WTC11 (cell line): Measurements from ENCODE around the gene DYRK3. TPM values are rescaled to one million over a fixed set of nuclear protein-coding genes. Genes with fewer than 3 reads are reported as not detected.

Source experiments
- ATAC-seq: fragments of 200-7000 bp; cut with Tn5 transposase; 2 replicates; pipeline ENCODE4 v1.10.0; 2021; ENCODE audit warnings: mild to moderate bottlenecking, moderate library complexity
- CTCF ChIA-PET: fragments of 300-600 bp; sonication (Branson Sonifier 250); formaldehyde crosslinking; loops from one replicate; lab custom pipeline; 2021; ENCODE audit warnings: antibody characterized with exemption; lab: Charles Lee
- POLR2A ChIA-PET: fragments of 350-600 bp; sonication (Branson Sonifier 250); formaldehyde crosslinking; loops from one replicate; lab custom pipeline; 2021; ENCODE audit warnings: antibody characterized with exemption; lab: Charles Lee
- DNase-seq: peaks from one replicate; pipeline ENCODE4 v3.0.0; 2021; ENCODE audit warnings: low spot score
- H3K27ac Mint-ChIP-seq: 2 replicates; pipeline ENCODE4 v1.8.0; 2021; ENCODE audit warnings: mixed read lengths
- H3K27me3 Mint-ChIP-seq: 2 replicates; pipeline ENCODE4 v1.8.0; 2021; ENCODE audit warnings: low read depth, mild to moderate bottlenecking, moderate library complexity, mixed read lengths
- H3K36me3 Mint-ChIP-seq: 2 replicates; pipeline ENCODE4 v1.8.0; 2021; ENCODE audit warnings: mixed read lengths
- H3K4me1 Mint-ChIP-seq: 2 replicates; pipeline ENCODE4 v1.8.0; 2022; ENCODE audit warnings: mixed read lengths
- H3K4me3 Mint-ChIP-seq: 2 replicates; pipeline ENCODE4 v1.8.0; 2021; ENCODE audit warnings: mild to moderate bottlenecking, moderate library complexity, mixed read lengths
- H3K9me3 Mint-ChIP-seq: 2 replicates; pipeline ENCODE4 v1.8.0; 2021; ENCODE audit warnings: mixed read lengths
- AFF4 ChIP-seq: sonication (generic); formaldehyde crosslinking; IDR thresholded peaks from 2 replicates; pipeline ENCODE4 v1.8.1; 2023; ENCODE audit warnings: mild to moderate bottlenecking, missing genetic modification reagents, borderline replicate concordance
- E2F5 ChIP-seq: sonication (generic); formaldehyde crosslinking; IDR thresholded peaks from 2 replicates; pipeline ENCODE4 v1.8.1; 2022; ENCODE audit warnings: mild to moderate bottlenecking, moderate library complexity, missing genetic modification reagents
- ELF4 ChIP-seq: sonication (generic); formaldehyde crosslinking; IDR thresholded peaks from 2 replicates; pipeline ENCODE4 v1.8.1; 2022; ENCODE audit warnings: low read depth, mild to moderate bottlenecking, moderate library complexity, missing genetic modification reagents
- EMX1 ChIP-seq: fragments of 250-450 bp; sonication (Bioruptor Pico); IDR thresholded peaks from 2 replicates; pipeline ENCODE4 v1.8.0; 2021; ENCODE audit warnings: mild to moderate bottlenecking
- ERG ChIP-seq: fragments of 250-450 bp; sonication (Bioruptor Pico); IDR thresholded peaks from 2 replicates; pipeline ENCODE4 v1.8.0; 2021; ENCODE audit warnings: mild to moderate bottlenecking
- FOXP1 ChIP-seq: sonication (generic); formaldehyde crosslinking; IDR thresholded peaks from 2 replicates; pipeline ENCODE4 v1.8.0; 2022; ENCODE audit warnings: missing genetic modification reagents, mild to moderate bottlenecking, moderate library complexity, borderline replicate concordance
- HMGXB4 ChIP-seq: sonication (generic); formaldehyde crosslinking; IDR thresholded peaks from 2 replicates; pipeline ENCODE4 v1.8.1; 2023; ENCODE audit warnings: mild to moderate bottlenecking, moderate library complexity, missing genetic modification reagents
- JAZF1 ChIP-seq: fragments of 250-450 bp; sonication (Bioruptor Pico); IDR thresholded peaks from 2 replicates; pipeline ENCODE4 v1.9.0; 2021; ENCODE audit warnings: moderate library complexity, mild to moderate bottlenecking, inconsistent platforms
- MLX ChIP-seq: sonication (generic); formaldehyde crosslinking; IDR thresholded peaks from 2 replicates; pipeline ENCODE4 v1.8.1; 2023; ENCODE audit warnings: mild to moderate bottlenecking, missing genetic modification reagents, moderate library complexity
- MXD4 ChIP-seq: fragments of 250-450 bp; sonication (Bioruptor Pico); IDR thresholded peaks from 2 replicates; pipeline ENCODE4 v1.8.0; 2021; ENCODE audit warnings: mild to moderate bottlenecking, moderate library complexity, borderline replicate concordance
- NFATC4 ChIP-seq: fragments of 250-450 bp; sonication (Bioruptor Pico); IDR thresholded peaks from 2 replicates; pipeline ENCODE4 v1.9.0; 2021; ENCODE audit warnings: mild to moderate bottlenecking
- NR2C2 ChIP-seq: sonication (generic); formaldehyde crosslinking; IDR thresholded peaks from 2 replicates; pipeline ENCODE4 v1.8.0; 2022; ENCODE audit warnings: mild to moderate bottlenecking, missing genetic modification reagents
- OVOL2 ChIP-seq: fragments of 250-450 bp; sonication (Bioruptor Pico); IDR thresholded peaks from 2 replicates; pipeline ENCODE4 v1.9.0; 2021; ENCODE audit warnings: mild to moderate bottlenecking, borderline replicate concordance
- RELA ChIP-seq: sonication (generic); formaldehyde crosslinking; IDR thresholded peaks from 2 replicates; pipeline ENCODE4 v1.8.1; 2022; ENCODE audit warnings: missing genetic modification reagents, mild to moderate bottlenecking, borderline replicate concordance
- TCF7 ChIP-seq: sonication (generic); formaldehyde crosslinking; IDR thresholded peaks from 2 replicates; pipeline ENCODE4 v1.8.0; 2022; ENCODE audit warnings: mild to moderate bottlenecking, low read depth, missing genetic modification reagents, moderate library complexity
- TP53 ChIP-seq: sonication (generic); formaldehyde crosslinking; IDR thresholded peaks from 2 replicates; pipeline ENCODE4 v1.8.1; 2023; ENCODE audit warnings: mild to moderate bottlenecking, missing genetic modification reagents
- ZMAT4 ChIP-seq: fragments of 250-450 bp; sonication (Bioruptor Pico); IDR thresholded peaks from 2 replicates; pipeline ENCODE4 v1.9.0; 2021; ENCODE audit warnings: mild to moderate bottlenecking
- ZNF138 ChIP-seq: sonication (generic); formaldehyde crosslinking; conservative IDR thresholded peaks from 2 replicates; pipeline ENCODE4 v1.8.1; 2022; ENCODE audit warnings: mild to moderate bottlenecking, moderate library complexity, missing genetic modification reagents
- ZNF671 ChIP-seq: fragments of 250-450 bp; sonication (Bioruptor Pico); IDR thresholded peaks from 2 replicates; pipeline ENCODE4 v1.8.0; 2021; ENCODE audit warnings: mild to moderate bottlenecking
- ZSCAN18 ChIP-seq: fragments of 250-450 bp; sonication (Bioruptor Pico); IDR thresholded peaks from 2 replicates; pipeline ENCODE4 v2.1.2; 2022; ENCODE audit warnings: mild to moderate bottlenecking, moderate library complexity
- total RNA-seq: library from RNA; stranded (reverse); gene quantifications from 3 replicates; pipeline ENCODE4 v1.2.3, GENCODE V29; 2021

Gene DYRK3
- total RNA-seq, 1 experiment from 2014 or later: 7.8 TPM

- Mint-ChIP-seq H3K27ac (no peak overlapping the region), H3K4me1 (peaks cover 13% of the 10 kb centered on the region), H3K27me3 (peaks cover 26% of the 10 kb centered on the region), H3K4me3 (peak overlapping the region; percentile 58), H3K36me3 (no peaks in the 10 kb centered on the region), H3K9me3 (no peaks in the 10 kb centered on the region)
- ChIA-PET CTCF (interaction anchor here (0.6 to 20.5 kb wide), 42 partner anchors 8 to 319 kb away, joined by 3 to 659 read pairs (median 6); partner anchors contain the start of genes DYRK3, EIF2D, IKBKE and IL19), POLR2A (interaction anchor here (1.8 kb wide), 2 partner anchors 28 to 32 kb away, joined by 9 to 11 read pairs; partner anchors contain the start of gene DYRK3)
- no peak for TF ChIP-seq NFATC4
- TF ChIP-seq E2F5: no peak
- TF ChIP-seq ERG (CRISPR knock-in tag): no peak
- TF ChIP-seq ZNF671 (CRISPR knock-in tag): no peak
- TF ChIP-seq FOXP1 (CRISPR knock-in tag): no peak
- TF ChIP-seq ZNF138 (CRISPR knock-in tag): no peak
- TF ChIP-seq ELF4 (CRISPR knock-in tag): no peak
- no peak for TF ChIP-seq NR2C2 (CRISPR knock-in tag)
- TF ChIP-seq MXD4 (CRISPR knock-in tag): no peak
- TF ChIP-seq HMGXB4: no peak
- TF ChIP-seq RELA (CRISPR knock-in tag): no peak
- TF ChIP-seq ZSCAN18: no peak
- no peak for TF ChIP-seq TP53
- TF ChIP-seq OVOL2 (CRISPR knock-in tag): no peak
- no peak for TF ChIP-seq JAZF1 (CRISPR knock-in tag)
- no peak for TF ChIP-seq AFF4 (CRISPR knock-in tag)
- no peak for TF ChIP-seq TCF7 (CRISPR knock-in tag)
- no peak for TF ChIP-seq MLX (CRISPR knock-in tag)
- no peak for TF ChIP-seq ZMAT4 (CRISPR knock-in tag)
- TF ChIP-seq EMX1 (CRISPR knock-in tag): no peak
- DNase-seq (no peak), ATAC-seq (no peak)
Measured at GRCh38 chr1:206663362-206663761, 28.0 kb downstream of the DYRK3 start.
